Suppressor macrophage treated with lipopolysaccharide for 4 hours (primary cell): ENCODE results near the gene ITGAV.

Source experiments
- DNase-seq: peaks from one replicate; pipeline ENCODE4 v3.0.0-alpha.2; 2020

The ITGAV gene

GRCh38 chr2:186726938-186727337, 137.1 kb downstream of the ITGAV start:
- no peak for DNase-seq

GRCh38 chr2:186728631-186729030, 138.8 kb downstream of the ITGAV start:
- no peak for DNase-seq
